Activated T-cell treated with anti-CD3 and anti-CD28 coated beads, Interleukin-2, amount 50 U/mL, for 4 hours (primary cell): ENCODE data around the gene MROH9. TPM values are rescaled to one million over a fixed set of nuclear protein-coding genes. Genes with fewer than 3 reads are reported as not detected.
"Not testable (repeated sequence)": the region's sequence is repeated elsewhere in the genome, so short reads cannot be mapped to it uniquely, and the experiment has no call there.

Source experiments
- ATAC-seq, 2 donors: fragments of 200-7000 bp; cut with Tn5 transposase; one replicate each; pipeline ENCODE4 v1.10.0; 2021
- DNase-seq: peaks from one replicate; pipeline ENCODE4 v3.0.0-alpha.2; 2020
- H3K27me3 Mint-ChIP-seq: one replicate; pipeline ENCODE4 v1.8.0; 2021; ENCODE audit warnings: low read depth, mixed read lengths
- H3K36me3 Mint-ChIP-seq: one replicate; pipeline ENCODE4 v1.8.0; 2022; ENCODE audit warnings: mixed read lengths; ENCODE audit not compliant: insufficient read depth
- H3K4me1 Mint-ChIP-seq: one replicate; pipeline ENCODE4 v1.8.0; 2021; ENCODE audit warnings: low read depth, mixed read lengths
- H3K4me3 Mint-ChIP-seq: one replicate; pipeline ENCODE4 v1.8.0; 2021; ENCODE audit warnings: mild to moderate bottlenecking, moderate library complexity, mixed read lengths
- H3K9me3 Mint-ChIP-seq: one replicate; pipeline ENCODE4 v1.8.0; 2021; ENCODE audit warnings: mixed read lengths
- total RNA-seq, 3 donors: library from RNA; stranded (reverse); gene quantifications; one replicate each; pipeline ENCODE4 v1.2.1, GENCODE V29; 2021

Gene MROH9, protein sequence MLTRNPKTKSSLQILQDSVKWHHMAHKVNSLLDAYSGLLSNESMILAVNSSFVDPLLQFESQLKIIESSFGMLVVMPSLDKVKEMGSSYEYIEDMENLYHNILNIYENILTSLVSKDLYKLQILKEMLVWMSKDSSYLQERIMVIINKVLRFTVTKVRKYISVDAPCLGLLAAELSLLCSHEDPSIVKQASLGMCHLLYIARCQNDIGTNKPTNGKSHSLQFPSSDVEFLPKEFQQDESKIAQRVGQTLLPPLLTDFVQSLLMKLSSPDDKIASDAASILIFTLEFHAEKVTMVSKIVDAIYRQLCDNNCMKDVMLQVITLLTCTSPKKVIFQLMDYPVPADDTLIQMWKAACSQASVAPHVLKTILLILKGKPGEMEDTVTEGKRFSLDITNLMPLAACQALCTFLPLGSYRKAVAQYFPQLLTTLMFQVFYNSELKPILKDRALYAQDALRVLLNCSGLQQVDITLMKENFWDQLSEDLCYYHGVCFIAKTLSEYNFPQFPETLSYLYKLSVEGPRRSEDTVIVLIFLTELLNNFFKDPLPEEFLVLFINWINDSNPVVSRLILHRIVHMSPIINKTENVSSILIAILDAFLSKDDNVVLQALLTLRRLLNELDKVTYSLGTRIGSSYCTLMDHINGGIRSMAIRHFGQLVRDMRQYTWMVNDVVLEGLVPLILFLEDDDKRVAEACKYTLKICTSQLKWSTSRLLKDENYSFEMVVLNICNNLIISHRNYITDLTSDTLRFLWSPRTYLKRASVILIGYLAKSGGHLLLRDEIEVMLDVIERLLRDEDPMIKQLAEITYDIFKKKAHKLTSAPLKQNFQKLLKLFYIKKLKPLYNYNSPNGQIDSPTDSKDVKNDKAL
- not detected for total RNA-seq

- Mint-ChIP-seq H3K9me3 (no peaks in the 10 kb centered on the region), H3K4me1 (no peaks in the 10 kb centered on the region)
Measured at GRCh38 chr1:170935231-170935630, at the start of gene MROH9. Gene MROH9 (plus strand): TSS chr1:170935534. CDS start chr1:170945557, 10,023 bp downstream.

GRCh38 chr1:170885551-170885950 is 49.8 kb upstream of the MROH9 start:
- DNase-seq = no peak
- Mint-ChIP-seq H3K27me3 (peaks cover 5% of the 10 kb centered on the region), H3K4me1 (no peaks in the 10 kb centered on the region), H3K4me3 (no peak overlapping the region), H3K36me3 (no peaks in the 10 kb centered on the region), H3K9me3 (peaks cover 7% of the 10 kb centered on the region)
- ATAC-seq = no peak

More at GRCh38 chr1:170935231-170935630, at the start of gene MROH9:
- Mint-ChIP-seq H3K4me3 (no peak within 1 kb of the TSS), H3K27me3 (peaks cover 3% of the 10 kb centered on the region), H3K36me3 (no peaks in the 10 kb centered on the region)
- ATAC-seq (no peak), DNase-seq (no peak)

DNA sequence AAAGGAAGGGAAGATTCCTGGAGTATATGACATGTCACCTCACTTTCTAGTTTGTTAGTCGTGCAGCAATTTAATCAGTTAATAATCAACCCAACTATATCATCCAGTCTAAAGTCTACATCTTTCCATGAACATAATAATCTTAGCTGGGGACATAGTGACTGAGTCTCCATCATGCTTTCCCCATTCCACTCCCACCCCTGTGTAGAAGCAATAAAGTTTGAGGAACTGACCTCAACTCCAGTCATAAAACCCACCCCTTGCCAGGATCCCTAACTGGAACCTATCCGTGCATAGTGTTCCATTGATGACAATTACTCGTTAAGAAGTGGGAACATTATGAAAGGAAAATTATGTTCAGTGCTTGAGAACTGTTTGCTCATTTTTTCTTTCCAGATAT is 48.9 kb upstream of the MROH9 start:
- no peak for ATAC-seq

GRCh38 chr1:170887726-170888125 is 47.6 kb upstream of the MROH9 start:
- Mint-ChIP-seq H3K9me3 (peaks cover 7% of the 10 kb centered on the region), H3K4me3 (no peak overlapping the region), H3K4me1 (no peaks in the 10 kb centered on the region), H3K36me3 (no peaks in the 10 kb centered on the region), H3K27me3 (peaks cover 8% of the 10 kb centered on the region)
- ATAC-seq = no peak
- no peak for DNase-seq

More for the DNA sequence above, 48.9 kb upstream of the MROH9 start:
- DNase-seq = no peak
- Mint-ChIP-seq H3K9me3 (peaks cover 7% of the 10 kb centered on the region), H3K27me3 (peaks cover 5% of the 10 kb centered on the region), H3K36me3 (no peaks in the 10 kb centered on the region), H3K4me1 (no peaks in the 10 kb centered on the region), H3K4me3 (no peak overlapping the region)

DNA sequence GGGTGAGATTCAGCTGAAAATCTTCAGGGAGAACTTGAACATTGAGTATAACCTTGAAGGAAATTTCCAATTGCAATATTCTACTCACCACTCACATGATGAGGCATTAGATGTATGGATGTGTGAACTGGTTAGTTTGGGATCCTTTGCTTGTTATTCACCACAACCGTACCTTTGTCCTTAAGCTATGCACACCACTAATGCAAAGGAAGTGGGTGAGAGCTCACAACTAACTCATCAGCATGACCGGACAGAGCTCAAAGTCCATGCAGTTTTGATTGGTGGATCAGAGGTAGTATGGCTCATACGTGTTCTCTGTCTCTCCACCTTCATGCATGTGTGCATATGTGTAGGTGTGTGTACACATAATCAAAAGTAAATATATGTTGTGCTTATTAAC is 43.5 kb upstream of the MROH9 start:
- H3K4me3 Mint-ChIP-seq = no peak overlapping the region
- H3K4me1 Mint-ChIP-seq = no peaks in the 10 kb centered on the region
- no peak for ATAC-seq
- DNase-seq = no peak
- peaks cover 17% of the 10 kb centered on the region for H3K27me3 Mint-ChIP-seq
- H3K36me3 Mint-ChIP-seq = no peaks in the 10 kb centered on the region
- H3K9me3 Mint-ChIP-seq = no peaks in the 10 kb centered on the region

DNA sequence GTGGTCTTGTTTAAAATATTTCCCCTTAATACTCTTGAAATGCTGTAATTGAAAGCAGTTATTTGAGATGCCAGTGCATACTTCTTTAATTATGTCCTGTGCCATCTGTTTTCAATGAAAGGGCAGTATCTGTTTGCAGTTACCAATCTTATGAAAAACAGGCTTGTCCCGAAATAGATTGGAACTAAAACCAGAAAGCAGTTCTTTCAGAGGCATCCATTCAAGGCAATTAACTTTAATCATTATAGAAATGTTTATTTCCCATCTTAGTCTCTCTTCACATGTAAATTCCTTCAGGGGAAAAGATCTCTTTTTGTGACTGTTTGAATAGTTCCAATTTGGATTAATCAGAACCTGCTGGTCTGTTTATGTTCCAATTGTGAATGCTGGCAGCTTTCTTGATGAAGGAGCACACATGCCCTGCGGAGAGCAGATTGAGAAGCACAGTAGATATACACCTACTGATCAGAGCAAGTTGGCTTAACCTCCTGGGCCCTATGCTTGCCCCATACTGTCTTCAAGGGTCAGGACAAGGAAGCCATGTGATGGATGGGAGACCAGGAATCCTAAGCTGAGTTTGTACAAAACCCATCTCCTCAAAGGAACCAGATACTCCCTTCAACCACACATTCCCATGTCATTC is 41.6 kb upstream of the MROH9 start:
- peaks cover 18% of the 10 kb centered on the region for H3K27me3 Mint-ChIP-seq

DNA sequence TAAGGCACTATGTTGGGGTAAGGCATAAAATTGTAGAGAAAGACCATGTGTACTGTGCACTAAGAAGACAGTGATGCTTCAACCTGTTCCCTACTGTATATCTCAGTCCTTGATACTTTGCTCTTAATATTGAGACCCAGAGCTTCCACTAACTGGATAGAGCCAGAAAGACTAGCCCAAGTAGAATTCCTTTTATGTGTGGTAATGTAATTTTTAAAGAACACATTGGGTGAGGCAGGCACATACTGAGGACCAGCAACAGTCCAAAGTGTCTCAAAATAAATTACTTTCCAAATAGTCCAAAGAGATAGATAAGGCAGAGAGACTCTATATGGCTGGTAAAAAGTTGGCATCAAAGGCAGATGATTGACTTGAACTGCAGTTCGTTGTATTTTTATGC is 31.4 kb upstream of the MROH9 start:
- H3K27me3 Mint-ChIP-seq = peaks cover 3% of the 10 kb centered on the region
- ATAC-seq (no peak), DNase-seq (no peak)
- no peak overlapping the region for H3K4me3 Mint-ChIP-seq
- no peaks in the 10 kb centered on the region for H3K9me3 Mint-ChIP-seq
- H3K4me1 Mint-ChIP-seq = no peaks in the 10 kb centered on the region
- no peaks in the 10 kb centered on the region for H3K36me3 Mint-ChIP-seq

More for the DNA sequence above, 41.6 kb upstream of the MROH9 start:
- no peaks in the 10 kb centered on the region for H3K4me1 Mint-ChIP-seq
- DNase-seq (no peak), ATAC-seq (no peak)
- H3K9me3 Mint-ChIP-seq = no peaks in the 10 kb centered on the region
- H3K4me3 Mint-ChIP-seq = no peak overlapping the region
- no peaks in the 10 kb centered on the region for H3K36me3 Mint-ChIP-seq

DNA sequence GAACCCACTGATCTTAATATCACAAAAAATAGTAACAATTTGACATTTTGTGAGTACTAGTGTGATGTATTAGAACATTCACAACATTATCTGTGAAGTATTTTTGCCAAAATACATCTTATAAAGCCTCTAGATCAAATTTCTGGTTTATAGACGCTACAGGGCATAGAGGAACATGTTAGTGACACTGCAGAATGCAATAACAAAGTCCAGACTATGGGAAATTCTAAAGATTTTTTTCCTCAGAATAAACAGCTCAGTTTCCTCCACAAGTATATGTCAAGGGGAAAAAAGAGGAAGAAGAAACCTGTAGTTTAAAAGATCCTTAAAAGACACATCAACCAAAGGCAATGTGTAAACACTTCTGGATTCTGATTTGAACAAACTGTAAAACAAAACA is 26.4 kb upstream of the MROH9 start:
- DNase-seq = no peak
- ATAC-seq = no peak
- no peaks in the 10 kb centered on the region for H3K36me3 Mint-ChIP-seq
- H3K4me1 Mint-ChIP-seq = no peaks in the 10 kb centered on the region
- no peaks in the 10 kb centered on the region for H3K9me3 Mint-ChIP-seq
- H3K4me3 Mint-ChIP-seq = no peak overlapping the region
- H3K27me3 Mint-ChIP-seq = peaks cover 4% of the 10 kb centered on the region

- Mint-ChIP-seq H3K4me3 (no peak overlapping the region), H3K4me1 (no peaks in the 10 kb centered on the region), H3K27me3 (peaks cover 5% of the 10 kb centered on the region), H3K36me3 (no peaks in the 10 kb centered on the region), H3K9me3 (no peaks in the 10 kb centered on the region)
- ATAC-seq = no peak
- no peak for DNase-seq
Measured at GRCh38 chr1:170910273-170910672, 25.1 kb upstream of the MROH9 start.

- Mint-ChIP-seq H3K9me3 (peaks cover 24% of the 10 kb centered on the region), H3K36me3 (no peaks in the 10 kb centered on the region), H3K4me3 (no peak overlapping the region), H3K27me3 (peaks cover 15% of the 10 kb centered on the region), H3K4me1 (no peaks in the 10 kb centered on the region)
- no peak for DNase-seq
- no peak for ATAC-seq
Measured at GRCh38 chr1:170917373-170917772, 18.0 kb upstream of the MROH9 start.

DNA sequence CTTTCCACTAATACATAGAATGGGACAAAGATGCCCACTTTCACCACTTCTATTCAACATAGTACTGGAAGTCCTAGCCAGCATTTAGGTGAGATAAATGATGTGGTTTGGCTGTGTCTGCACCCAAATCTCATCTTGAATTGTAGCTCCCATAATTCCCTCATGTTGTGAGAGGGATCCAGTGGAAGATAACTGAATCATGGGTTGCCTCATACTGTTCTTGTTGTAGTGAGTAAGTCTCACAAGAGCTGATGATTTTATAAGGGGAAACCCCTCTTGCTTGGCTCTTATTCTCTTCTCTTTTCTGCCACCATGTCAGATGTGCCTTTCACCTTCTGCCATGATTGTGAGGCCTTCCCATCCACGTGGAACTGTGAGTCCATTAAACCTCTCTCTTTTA is 10.7 kb upstream of the MROH9 start:
- not testable (repeated sequence) for H3K4me3 Mint-ChIP-seq, H3K36me3 Mint-ChIP-seq, H3K27me3 Mint-ChIP-seq, DNase-seq, H3K4me1 Mint-ChIP-seq
- H3K9me3 Mint-ChIP-seq = peaks cover 21% of the 10 kb centered on the region
- ATAC-seq = peak in 1 of 2 donors; percentile 56

DNA sequence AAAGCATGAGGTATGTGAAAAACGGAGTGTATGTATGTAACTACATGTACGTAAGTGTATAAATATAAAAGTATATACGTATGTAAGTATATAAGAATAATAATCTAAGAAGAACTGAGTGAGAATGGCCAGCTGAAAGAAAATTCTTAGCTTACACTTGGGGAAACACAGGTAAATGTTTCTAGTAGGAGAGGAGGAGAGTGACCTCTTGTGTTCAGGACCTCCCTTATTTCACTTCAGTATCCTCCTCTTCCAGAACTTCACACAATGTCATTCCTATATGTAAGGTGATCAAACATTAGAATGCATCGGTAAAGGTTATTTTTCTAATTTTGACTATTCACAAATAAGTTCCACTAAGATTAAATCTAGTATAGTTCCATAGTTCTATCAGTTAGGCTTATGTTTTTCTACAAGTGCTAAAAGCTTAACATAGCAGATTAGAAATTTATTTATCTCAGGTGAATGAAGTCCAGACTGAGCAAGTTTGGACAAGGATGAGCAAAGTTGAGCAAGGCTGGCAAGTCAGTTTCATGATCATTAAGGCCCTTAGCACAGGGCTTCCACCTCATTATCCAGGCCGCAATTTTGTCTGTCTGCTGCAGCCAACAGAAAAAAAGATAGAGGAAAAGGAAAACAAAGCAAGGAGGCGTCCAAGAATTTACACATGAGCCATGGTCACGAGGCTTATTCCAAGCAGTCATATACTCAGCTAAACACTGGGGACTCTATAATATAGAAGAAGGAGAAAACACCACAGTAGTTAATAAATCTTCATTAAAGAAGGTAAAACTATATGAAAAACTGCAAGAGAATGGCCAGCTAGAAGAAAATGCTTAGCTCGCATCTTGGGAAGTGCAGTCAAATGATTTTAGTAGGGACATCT is 7.1 kb upstream of the MROH9 start:
- no peak overlapping the region for H3K4me3 Mint-ChIP-seq
- H3K9me3 Mint-ChIP-seq = no peaks in the 10 kb centered on the region
- H3K36me3 Mint-ChIP-seq = no peaks in the 10 kb centered on the region
- no peaks in the 10 kb centered on the region for H3K4me1 Mint-ChIP-seq
- DNase-seq (no peak), ATAC-seq (no peak)
- no peaks in the 10 kb centered on the region for H3K27me3 Mint-ChIP-seq

GRCh38 chr1:170929412-170929834 is 5.9 kb upstream of the MROH9 start:
- H3K9me3 Mint-ChIP-seq = no peaks in the 10 kb centered on the region
- no peaks in the 10 kb centered on the region for H3K4me1 Mint-ChIP-seq
- ATAC-seq = no peak

More at GRCh38 chr1:170929412-170929834, 5.9 kb upstream of the MROH9 start:
- Mint-ChIP-seq H3K4me3 (no peak overlapping the region), H3K27me3 (no peaks in the 10 kb centered on the region), H3K36me3 (no peaks in the 10 kb centered on the region)
- DNase-seq = no peak
